GM19397 (cell line): ENCODE measurements around the gene PRKCE.
"Not testable (repeated sequence)": the region's sequence is repeated elsewhere in the genome, so short reads cannot be mapped to it uniquely, and the experiment has no call there.

ENCODE experiments used
- ATAC-seq: cut with Tn5 transposase; IDR thresholded peaks from one replicate; pipeline ENCODE4 v1.9.1; 2021; ENCODE audit warnings: mild to moderate bottlenecking, moderate library complexity; ENCODE audit not compliant: unreplicated experiment

Gene PRKCE

GRCh38 chr2:46197672-46198071 is 546.2 kb downstream of the PRKCE start:
- no peak for ATAC-seq

DNA sequence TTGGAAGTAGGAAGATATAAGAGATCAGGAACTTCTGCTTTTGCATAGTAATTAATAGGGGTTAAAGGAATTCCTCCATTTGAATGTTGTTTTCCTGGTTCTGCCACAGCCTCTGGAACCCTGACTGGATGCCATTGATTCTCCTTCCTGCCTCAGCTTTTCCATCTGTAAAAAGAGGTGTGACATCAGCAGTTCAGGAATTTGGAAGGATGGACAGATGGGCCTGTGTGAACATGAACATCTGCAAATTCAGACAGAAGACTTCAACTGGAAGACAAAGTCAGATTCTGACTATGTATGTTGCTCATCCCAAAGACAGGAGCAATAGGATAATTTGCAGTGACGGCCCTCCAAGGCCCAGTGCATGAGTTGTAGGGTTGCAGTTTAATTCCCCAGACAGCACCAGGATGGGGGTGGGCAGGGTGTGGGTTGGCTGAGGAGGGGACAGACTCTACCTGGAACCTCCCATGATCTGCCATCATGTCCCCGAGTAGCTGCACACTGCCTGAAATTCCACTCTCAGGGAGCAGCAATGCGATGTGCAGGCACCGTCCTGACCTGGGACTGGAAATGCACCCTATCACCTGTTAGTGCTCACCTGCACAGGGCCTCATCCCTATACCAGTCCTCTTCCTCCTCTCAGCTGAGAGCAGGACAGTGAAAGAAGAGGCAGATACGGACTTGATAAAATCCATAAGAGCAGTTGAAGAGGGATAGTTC is 546.8 kb downstream of the PRKCE start:
- ATAC-seq, result no peak

DNA sequence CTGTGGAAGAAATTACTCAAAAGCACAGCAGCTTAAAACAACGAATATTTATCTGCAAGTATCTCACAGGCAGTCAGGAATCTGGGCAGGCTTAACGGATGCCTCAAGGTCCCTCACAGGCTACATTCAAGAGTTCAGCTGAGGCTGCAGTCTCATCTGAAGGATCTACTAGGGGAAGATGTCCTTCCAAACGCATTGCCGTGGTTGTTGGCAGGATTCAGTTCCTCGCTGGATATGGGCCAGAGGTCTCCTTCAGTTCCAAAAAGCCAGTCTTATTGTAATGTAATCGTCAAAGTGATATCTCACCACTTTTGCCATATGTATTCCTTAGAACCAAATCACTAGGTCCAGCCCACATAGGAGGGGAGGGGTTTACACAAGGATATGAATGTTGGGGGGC is 547.5 kb downstream of the PRKCE start:
- no peak for ATAC-seq

- ATAC-seq, result no peak
These were observed 548.7 kb downstream of the PRKCE start for GRCh38 chr2:46200100-46200690.

DNA sequence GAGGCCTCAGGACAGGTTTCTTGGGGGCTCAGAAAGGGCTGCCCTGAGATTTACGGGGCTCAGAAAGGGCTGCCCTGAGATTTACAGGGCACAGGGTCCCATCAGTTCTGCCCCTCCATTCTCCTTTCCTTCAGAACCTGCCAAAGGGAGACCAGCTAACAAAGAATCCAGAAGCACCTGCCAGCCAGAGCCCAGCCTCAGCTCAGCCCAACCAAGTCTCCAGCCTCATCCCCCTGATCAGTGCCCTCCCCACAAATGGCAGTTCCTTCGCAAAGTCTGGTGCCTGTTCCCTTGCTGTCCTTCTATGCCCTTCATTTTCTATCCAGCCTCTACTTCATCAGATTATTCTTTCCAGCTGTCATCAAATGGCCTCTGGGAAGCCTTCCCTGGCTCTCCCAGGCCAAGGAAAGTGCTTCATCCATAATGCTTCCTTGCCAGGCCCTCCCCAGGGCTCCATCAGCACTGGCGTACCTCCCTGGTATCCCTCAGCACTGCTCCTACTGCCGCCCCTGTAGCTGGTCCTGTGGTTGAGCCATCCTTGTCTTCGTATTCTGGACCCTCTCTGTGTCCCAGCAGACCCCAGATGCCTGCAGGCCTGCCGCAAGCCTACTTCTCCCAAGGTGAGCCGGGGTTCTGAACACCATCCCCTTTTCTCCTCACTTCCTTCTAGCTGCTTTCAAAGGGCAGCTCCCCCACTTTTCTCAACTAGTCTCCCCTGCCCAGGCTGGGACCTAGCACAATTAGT is 549.6 kb downstream of the PRKCE start:
- ATAC-seq, result no peak

- ATAC-seq, result no peak
These were observed 551.0 kb downstream of the PRKCE start for GRCh38 chr2:46202453-46202852.

DNA sequence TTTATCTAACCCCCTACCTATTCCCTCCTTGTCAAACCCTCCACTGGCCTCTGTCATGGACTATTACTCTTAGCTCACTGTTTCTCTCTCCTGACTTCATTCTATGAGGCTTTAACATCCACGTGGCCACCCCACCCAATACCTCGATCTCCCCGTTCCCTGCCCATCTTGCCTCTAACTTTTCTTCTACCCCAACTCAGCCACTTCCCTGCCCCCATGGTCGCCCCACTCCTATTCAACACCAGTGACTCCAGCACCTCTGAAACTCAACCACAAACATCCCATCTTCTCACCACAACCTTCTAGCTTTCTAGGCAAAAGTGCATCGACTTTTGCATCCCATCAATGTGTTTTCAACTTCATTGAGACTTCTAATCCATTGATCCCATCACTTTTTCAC is 551.5 kb downstream of the PRKCE start:
- no peak for ATAC-seq

DNA sequence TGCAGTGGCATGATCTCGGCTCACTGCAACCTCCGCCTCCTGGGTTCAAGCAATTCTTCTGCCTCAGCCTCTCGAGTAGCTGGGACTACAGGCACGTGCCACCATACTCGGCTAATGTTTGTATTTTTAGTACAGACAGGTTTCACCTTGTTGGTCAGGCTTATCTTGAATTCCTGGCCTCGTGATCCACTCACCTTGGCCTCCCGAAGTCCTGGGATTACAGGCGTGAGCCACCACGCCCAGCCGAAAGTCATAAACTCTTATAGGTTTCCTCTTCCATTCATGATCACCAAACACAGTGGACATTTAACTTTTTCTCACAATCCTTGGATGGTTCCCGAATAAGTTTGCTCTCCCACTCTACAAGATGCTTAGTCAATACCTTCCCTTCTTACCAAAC is 552.2 kb downstream of the PRKCE start:
- not testable (repeated sequence) for ATAC-seq

- no peak for ATAC-seq
These were observed 556.1 kb downstream of the PRKCE start for GRCh38 chr2:46207591-46207990.

DNA sequence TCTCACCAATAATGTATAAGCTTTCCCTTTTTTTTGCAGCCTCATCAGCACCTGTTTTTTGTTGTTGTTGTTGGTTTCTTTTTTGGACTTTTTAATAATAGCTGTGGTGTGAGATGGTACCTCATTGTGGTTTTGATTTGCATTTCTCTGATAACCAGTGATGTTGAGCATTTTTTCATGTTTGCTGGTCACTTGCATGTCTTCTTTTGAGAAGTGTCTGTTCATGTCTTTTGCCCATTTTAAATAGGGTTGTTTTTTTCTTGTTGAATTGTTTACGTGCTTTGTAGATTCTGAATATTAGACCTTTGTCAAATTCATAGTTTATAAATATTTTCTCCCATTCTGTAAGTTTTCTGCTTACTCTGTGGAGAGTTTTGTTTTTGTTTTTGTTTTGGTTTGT is 557.3 kb downstream of the PRKCE start:
- no peak for ATAC-seq

DNA sequence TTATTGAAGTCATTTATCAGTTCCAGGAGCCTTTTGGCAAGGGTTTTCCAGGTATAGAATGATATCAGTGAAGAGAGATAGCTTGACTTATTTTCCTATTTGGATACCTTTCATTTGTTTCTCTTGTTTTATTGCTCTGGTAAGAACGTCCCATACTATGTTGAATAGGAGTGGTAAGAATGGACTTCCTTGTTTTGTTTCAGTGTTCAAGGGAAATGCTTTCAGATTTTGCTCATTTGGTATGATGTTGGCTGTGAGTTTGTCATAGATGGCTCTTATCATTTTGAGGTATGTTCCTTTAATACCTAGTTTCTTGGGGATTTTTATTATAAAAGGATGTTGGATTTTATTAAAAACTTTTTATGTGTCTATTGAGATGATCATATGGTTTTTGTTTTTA is 558.6 kb downstream of the PRKCE start:
- no peak for ATAC-seq

GRCh38 chr2:46211461-46211860 is 560.0 kb downstream of the PRKCE start:
- no peak for ATAC-seq

DNA sequence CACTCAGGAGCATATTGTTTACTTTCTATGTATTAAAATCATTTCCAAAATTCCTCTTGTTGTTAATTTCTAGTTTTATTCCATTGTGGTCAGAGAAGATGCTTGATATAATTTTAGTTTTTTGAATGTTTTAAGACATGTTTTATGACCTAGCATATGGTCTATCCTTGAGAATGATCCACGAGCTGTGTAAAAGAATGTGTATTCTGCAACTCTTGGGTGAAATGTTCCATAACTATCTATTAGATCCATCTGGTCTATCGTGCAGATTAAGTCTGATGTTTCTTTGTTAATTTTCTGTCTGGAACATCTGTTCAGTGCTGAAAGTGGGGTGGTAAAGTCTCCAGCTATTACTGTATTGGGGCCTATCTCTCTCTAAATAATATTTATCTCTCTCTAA is 562.4 kb downstream of the PRKCE start:
- ATAC-seq, result no peak

DNA sequence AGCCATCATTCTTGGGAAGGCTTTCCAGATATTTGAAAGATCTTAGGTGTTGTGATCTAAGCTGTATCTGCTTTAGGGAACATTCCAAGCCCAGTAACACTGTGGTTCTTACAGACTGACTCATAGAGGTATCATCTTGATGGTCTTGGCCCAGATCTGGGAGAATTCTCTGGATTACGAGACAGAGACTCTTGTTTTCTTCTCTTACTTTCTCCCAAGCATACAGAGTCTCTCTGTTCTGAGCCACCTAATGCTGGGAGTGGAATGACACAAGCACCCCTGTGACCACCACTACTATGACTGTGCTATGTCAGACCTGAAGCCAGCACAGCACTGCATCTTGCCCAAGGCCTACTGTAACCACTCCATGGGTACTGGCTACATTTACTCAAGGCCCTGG is 564.7 kb downstream of the PRKCE start:
- ATAC-seq, result no peak

- not testable (repeated sequence) for ATAC-seq
These were observed 572.0 kb downstream of the PRKCE start for GRCh38 chr2:46223514-46223913.

- no peak for ATAC-seq
These were observed 573.7 kb downstream of the PRKCE start for GRCh38 chr2:46225150-46225625.

- ATAC-seq, result no peak
These were observed 574.3 kb downstream of the PRKCE start for GRCh38 chr2:46225730-46226129.

DNA sequence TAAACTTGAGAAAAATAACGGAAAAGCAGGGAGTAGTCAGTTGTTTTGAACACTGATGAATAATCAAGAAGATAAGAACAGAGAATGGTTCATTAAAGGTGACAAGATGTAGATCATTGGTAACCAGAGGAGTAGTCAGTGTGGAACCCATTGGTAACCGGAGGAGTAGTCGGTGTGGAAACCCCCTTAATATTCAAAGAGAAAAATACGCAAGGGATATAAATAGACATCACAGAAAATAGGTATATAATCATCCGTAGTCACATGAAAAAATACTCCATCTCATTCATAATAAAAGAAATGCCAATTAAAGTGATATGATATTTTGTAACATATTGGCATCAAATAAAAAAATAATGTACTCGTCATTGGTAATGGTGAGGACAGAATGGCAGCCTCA is 575.1 kb downstream of the PRKCE start:
- no peak for ATAC-seq

DNA sequence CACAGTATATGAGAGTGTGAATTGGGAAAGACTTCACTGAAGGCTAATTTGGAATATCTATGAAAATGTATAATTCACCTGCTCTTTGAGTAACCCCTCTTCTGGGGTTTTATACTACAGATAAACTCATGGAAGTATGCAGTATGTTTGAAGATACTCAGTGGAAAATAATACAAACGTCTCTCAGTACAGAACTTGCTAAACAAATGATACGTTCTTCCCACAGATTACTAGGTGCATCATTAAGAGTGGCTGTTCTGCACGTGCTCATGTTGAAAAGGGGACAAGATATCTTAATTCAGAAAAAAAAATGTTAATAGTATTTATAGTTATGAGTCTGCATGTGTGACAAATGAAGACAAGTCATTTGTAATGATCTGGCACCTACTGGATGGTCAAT is 575.5 kb downstream of the PRKCE start:
- ATAC-seq, result no peak

- no peak for ATAC-seq
These were observed 576.3 kb downstream of the PRKCE start for GRCh38 chr2:46227674-46228289.
